GM06990 (cell line): Measurements from ENCODE around the gene IL1R2.

Source experiments
- DNase-seq: peaks from one replicate; pipeline ENCODE4 v3.0.0-alpha.2; 2011; ENCODE audit not compliant: insufficient read length; ENCODE audit errors: extremely low read depth
- H3K27me3 ChIP-seq: replicated peaks from 2 replicates; pipeline ENCODE4 v1.6.0; 2011; ENCODE audit warnings: low read length; ENCODE audit not compliant: control insufficient read depth, insufficient read depth
- H3K36me3 ChIP-seq: 2 replicates; pipeline ENCODE4 v1.5.1; 2011; ENCODE audit warnings: low read length; ENCODE audit not compliant: control insufficient read depth, insufficient read depth
- H3K4me3 ChIP-seq: replicated peaks from 2 replicates; pipeline ENCODE4 v1.5.1; 2011; ENCODE audit warnings: low read depth, mild to moderate bottlenecking, control low read depth, low read length
- TF ChIP-seq, protein P1 (sequence below): IDR thresholded peaks from 2 replicates; pipeline ENCODE4 v1.5.1; 2011; ENCODE audit warnings: low read length, control low read depth, mild to moderate bottlenecking, inconsistent platforms; ENCODE audit not compliant: insufficient read depth, poor library complexity, severe bottlenecking

IL1R2 gene

DNA sequence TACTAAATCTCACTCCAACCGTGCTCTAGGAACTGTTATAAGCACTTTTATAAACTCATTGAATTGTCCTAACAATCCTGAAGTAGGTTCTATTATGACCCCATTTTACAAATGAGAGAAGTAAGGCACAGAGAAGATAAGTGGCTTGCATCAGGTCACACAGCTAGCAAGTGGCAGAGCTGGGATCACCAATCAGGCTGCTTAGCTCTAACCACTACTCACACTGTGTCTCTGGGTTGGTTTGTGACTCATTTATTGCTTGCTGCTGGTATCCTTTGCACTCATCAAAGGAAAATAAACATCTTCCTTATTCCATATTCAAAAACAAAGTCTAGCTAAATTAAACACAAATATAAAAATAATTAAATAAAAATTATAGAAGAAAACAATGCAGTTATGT is 42.5 kb upstream of the IL1R2 start:
- no peaks in the 10 kb centered on the region for H3K27me3 ChIP-seq
- H3K36me3 ChIP-seq = no peaks in the 10 kb centered on the region
- DNase-seq = no peak
- H3K4me3 ChIP-seq = no peak overlapping the region
- TF ChIP-seq, protein P1, sequence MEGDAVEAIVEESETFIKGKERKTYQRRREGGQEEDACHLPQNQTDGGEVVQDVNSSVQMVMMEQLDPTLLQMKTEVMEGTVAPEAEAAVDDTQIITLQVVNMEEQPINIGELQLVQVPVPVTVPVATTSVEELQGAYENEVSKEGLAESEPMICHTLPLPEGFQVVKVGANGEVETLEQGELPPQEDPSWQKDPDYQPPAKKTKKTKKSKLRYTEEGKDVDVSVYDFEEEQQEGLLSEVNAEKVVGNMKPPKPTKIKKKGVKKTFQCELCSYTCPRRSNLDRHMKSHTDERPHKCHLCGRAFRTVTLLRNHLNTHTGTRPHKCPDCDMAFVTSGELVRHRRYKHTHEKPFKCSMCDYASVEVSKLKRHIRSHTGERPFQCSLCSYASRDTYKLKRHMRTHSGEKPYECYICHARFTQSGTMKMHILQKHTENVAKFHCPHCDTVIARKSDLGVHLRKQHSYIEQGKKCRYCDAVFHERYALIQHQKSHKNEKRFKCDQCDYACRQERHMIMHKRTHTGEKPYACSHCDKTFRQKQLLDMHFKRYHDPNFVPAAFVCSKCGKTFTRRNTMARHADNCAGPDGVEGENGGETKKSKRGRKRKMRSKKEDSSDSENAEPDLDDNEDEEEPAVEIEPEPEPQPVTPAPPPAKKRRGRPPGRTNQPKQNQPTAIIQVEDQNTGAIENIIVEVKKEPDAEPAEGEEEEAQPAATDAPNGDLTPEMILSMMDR = no peak

DNA sequence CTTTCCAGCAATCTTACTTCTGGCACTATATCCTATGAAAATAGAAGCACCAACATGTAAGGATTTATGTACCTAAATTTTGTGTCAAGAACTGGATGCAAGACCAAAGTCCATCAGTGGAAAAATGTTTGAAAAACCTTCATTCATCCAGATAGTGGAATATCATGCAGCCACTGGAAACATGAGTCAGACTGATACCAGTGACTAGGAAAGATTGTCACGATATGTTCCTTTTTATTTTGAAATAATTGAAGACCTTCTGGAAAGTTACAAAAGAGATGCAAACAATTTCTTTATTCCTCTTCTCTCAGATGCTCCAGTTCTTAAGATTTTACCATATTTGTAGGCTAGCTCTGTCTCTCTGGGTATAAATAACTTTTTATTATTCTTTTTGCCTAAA is 40.5 kb upstream of the IL1R2 start:
- Histone ChIP-seq H3K36me3 (no peaks in the 10 kb centered on the region), H3K27me3 (no peaks in the 10 kb centered on the region), H3K4me3 (no peak overlapping the region)
- no peak for DNase-seq
- TF ChIP-seq, protein P1 = no peak

DNA sequence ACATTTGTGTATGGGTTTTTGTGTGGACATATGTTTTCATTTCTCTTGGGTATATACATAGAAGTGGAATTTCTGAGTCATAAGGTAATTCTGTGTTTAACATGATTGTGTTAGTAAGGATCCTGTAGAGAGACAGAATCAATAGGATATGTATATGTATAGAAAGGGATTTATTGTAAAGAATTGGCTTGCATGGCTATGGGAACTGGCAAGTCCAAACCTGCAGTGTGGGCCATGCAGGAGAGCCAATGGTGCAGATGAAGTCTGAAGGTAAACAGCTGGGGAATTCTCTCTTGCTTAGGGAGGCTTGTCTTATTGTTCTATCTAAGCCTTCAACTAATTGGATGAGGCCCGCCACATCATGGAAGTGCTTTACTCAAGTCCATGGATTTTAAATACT is 39.2 kb upstream of the IL1R2 start:
- TF ChIP-seq, protein P1 = no peak

DNA sequence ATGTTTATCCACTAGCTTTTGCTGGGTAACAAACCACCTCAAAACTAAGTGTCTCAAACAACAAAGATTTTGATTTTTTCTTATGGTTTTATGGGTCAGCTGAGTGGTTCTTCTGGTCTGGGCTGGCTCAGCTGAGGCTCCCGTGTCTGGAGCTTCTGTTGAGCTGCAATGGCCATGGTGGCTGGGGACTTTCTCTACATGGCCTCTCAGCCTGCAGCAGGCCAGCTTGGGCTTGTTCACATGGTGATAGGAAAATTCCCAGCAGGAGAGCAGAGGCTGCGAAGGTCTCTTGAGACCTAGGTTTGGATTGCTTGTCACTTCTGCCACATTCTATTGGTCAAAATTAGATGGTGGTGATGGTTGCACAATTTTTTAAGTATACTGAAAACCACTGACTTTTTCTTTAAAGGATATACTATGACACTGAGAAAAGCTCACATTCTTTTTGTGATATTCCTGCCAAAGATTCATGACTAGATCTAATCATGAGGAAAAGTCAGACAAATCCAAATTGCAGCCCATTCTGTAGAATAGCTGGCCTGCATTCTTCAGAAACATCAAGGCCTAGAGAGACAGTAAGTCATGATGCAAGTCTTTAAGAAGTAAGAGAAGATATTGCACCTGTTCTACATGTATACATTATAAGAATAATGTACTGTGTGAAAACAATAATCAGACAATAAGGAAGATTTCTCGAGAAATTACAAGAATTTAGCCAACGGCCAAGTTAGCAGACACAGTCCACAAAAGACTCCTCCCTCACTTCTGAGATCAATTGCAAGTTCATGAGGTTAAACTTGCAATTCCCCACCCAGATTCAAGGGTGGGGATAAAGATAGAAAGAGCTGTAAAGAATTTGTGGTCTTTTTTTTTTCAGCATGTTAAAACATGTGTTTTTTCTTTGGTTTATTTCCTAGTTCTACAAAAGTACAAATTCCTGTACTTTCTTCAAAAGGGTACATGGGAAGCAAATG is 35.0 kb upstream of the IL1R2 start:
- H3K36me3 ChIP-seq = no peaks in the 10 kb centered on the region

More for the DNA sequence above, 39.2 kb upstream of the IL1R2 start:
- Histone ChIP-seq H3K36me3 (no peaks in the 10 kb centered on the region), H3K27me3 (no peaks in the 10 kb centered on the region), H3K4me3 (no peak overlapping the region)
- no peak for DNase-seq

DNA sequence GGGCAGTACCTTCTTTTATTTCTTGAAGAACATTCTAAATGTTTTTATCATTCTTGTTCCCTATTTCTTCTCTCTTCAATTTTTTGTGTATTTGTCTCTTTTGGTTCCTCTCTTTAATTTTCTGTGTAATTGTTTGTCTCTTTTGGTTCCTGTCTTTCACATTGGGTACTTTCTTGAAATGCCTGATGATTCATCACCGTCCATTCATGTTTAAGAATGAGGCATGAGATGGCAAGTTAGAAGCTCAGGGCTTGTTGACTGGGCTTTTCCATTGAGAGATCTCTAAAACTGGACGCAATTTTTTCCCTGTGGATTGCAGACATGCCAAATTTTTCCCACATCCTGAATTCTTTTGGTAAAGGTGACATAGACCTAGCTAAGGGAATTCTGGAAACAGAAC is 33.7 kb upstream of the IL1R2 start:
- no peak overlapping the region for H3K4me3 ChIP-seq
- no peaks in the 10 kb centered on the region for H3K27me3 ChIP-seq
- TF ChIP-seq, protein P1 = no peak
- no peak for DNase-seq
- no peaks in the 10 kb centered on the region for H3K36me3 ChIP-seq

More for the DNA sequence above, 35.0 kb upstream of the IL1R2 start:
- Histone ChIP-seq H3K4me3 (no peak overlapping the region), H3K27me3 (no peaks in the 10 kb centered on the region)
- DNase-seq = no peak
- TF ChIP-seq, protein P1 = no peak
